ENCODE data around the gene EDRF1. TPM values are rescaled to one million over a fixed set of nuclear protein-coding genes. Genes with fewer than 3 reads are reported as not detected.
A peak's percentile ranks its signal among the peaks of the same experiment; 100 is the strongest.

The EDRF1 gene
- total and polyA plus RNA-seq, 3 experiments from 2014 or later: 13.1 to 33.5 (median 32.5) TPM

DNA sequence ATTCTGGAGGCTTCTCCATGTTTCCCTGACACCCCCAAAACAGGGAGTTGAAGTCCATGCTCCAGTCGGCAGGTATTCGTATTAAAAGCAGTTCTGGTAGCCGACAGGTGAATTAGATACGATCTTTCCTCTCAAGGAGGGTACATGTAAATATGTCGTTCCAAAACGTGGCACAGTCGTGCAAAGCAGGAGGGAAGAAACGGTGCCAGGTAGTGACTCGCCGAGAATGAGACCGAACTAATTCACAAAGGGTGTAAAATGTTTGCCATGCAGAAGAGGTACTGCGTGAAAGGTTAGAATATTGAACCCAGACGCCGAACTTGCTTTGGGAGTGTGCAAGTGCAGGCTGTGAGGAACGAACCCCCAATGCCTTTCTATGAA is 483 bp downstream of the EDRF1 start:
- Histone ChIP-seq H3K4me1 (ENCODE audit: insufficient read depth, low read length) (peaks cover 22% of the 10 kb centered on the region), H3K4me3 (ENCODE audit: low read length) (peak overlapping the region; percentile 96), H3K36me3 (ENCODE audit: insufficient read depth, low read length) (peaks cover 25% of the 10 kb centered on the region), H3K9me3 (ENCODE audit: low read length) (no peaks in the 10 kb centered on the region), H3K27ac (ENCODE audit: low read depth, low read length) (peak overlapping the region; percentile 93), H3K27me3 (ENCODE audit: insufficient read depth, low read length, poor library complexity, severe bottlenecking) (no peaks in the 10 kb centered on the region)
- H3K27ac Mint-ChIP-seq: peak overlapping the region; percentile 95 to 99 (median 98)
- H3K4me3 Mint-ChIP-seq: peak overlapping the region; percentile 95 to 99 (median 98)
- ChIA-PET POLR2A (interaction anchor here (1.2 kb wide), 2 partner anchors 11 to 103 kb away, joined by 4 to 9 read pairs; partner anchors contain the start of genes BCCIP and UROS), CTCF (interaction anchor here (0.9 kb wide), 1 partner anchor 103 kb away, joined by 3 read pairs; the partner anchor contains the start of genes BCCIP and UROS)
- no peaks in the 10 kb centered on the region for H3K27me3 Mint-ChIP-seq
- H3K9me3 Mint-ChIP-seq: peaks cover 0 to 3% (median 0%) of the 10 kb centered on the region in 5 donors
- DNase-seq: no peak
- peaks cover 36 to 49% (median 42%) of the 10 kb centered on the region in 3 donors for H3K4me1 Mint-ChIP-seq
- peaks cover 0 to 56% (median 7%) of the 10 kb centered on the region in 3 donors for H3K36me3 Mint-ChIP-seq

DNA sequence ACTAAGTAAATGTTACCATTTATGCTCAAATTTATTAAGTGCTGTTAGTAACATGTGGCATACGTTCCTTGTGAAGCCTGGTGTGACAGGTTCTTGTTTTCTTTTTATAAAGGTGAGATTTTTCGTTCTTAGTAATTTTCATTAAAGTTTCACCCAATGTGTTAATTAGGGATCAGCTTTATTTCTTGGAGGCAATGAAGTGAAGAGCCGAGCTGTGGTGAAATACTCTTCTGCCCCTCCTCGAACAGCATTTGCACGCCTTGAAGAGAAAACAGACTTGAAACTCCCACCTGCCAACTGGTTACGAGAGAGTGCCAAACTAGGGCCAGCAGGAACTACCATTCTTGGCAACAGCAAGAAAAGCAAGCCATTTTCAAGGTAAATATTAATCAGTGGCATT is 1.5 kb downstream of the EDRF1 start:
- H3K36me3 ChIP-seq (ENCODE audit: insufficient read depth, low read length): peaks cover 33% of the 10 kb centered on the region
- H3K4me3 Mint-ChIP-seq: peak overlapping the region; percentile 60 to 99 (median 78)
- H3K4me3 ChIP-seq (ENCODE audit: low read length): no peak overlapping the region
- no peaks in the 10 kb centered on the region for H3K9me3 Mint-ChIP-seq
- CTCF ChIA-PET: no interaction called here
- H3K4me1 Mint-ChIP-seq: peaks cover 36 to 49% (median 42%) of the 10 kb centered on the region in 3 donors
- POLR2A ChIA-PET: interaction anchor here (1.2 kb wide), 1 partner anchor 10 kb away, joined by 4 read pairs; no protein-coding TSS in a partner anchor
- peaks cover 22% of the 10 kb centered on the region for H3K4me1 ChIP-seq (ENCODE audit: insufficient read depth, low read length)
- H3K27me3 Mint-ChIP-seq: no peaks in the 10 kb centered on the region
- H3K27me3 ChIP-seq (ENCODE audit: insufficient read depth, low read length, poor library complexity, severe bottlenecking): no peaks in the 10 kb centered on the region
- no peaks in the 10 kb centered on the region for H3K9me3 ChIP-seq (ENCODE audit: low read length)
- peaks cover 4 to 65% (median 14%) of the 10 kb centered on the region in 3 donors for H3K36me3 Mint-ChIP-seq
- no peak for DNase-seq
- no peak overlapping the region for H3K27ac ChIP-seq (ENCODE audit: low read depth, low read length)
- peak overlapping the region in 7 of 8 donors; percentile 23 to 82 (median 63) for H3K27ac Mint-ChIP-seq

DNA sequence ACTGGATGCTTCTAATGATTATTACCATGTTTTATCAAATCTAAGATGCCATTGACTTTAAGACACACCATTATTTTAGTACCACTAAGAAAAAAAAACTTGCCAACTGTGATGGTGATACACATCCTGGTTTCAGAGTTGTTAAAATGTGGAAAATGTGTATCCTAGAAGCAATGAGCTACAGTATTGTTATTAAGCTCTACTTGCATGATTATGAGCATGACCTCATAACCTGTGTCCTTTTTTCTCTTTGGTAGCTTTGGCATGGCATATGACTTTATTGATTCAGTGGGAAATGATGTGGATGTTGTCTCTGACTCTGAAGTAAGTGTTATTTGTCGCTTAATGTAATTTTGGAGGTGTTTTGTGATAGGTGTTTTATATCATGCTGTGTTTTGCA is 3.3 kb downstream of the EDRF1 start:
- Mint-ChIP-seq H3K4me1 (peaks cover 38 to 54% (median 42%) of the 10 kb centered on the region in 3 donors), H3K36me3 (peaks cover 4 to 82% (median 22%) of the 10 kb centered on the region in 3 donors), H3K4me3 (peak overlapping the region in 2 of 7 donors; percentile 22 to 51), H3K27me3 (no peaks in the 10 kb centered on the region), H3K27ac (peak overlapping the region in 4 of 8 donors; percentile 3 to 39 (median 20)), H3K9me3 (no peaks in the 10 kb centered on the region)
- ChIA-PET POLR2A (no interaction called here), CTCF (no interaction called here)
- no peak overlapping the region for H3K27ac ChIP-seq (ENCODE audit: low read depth, low read length)
- peaks cover 22% of the 10 kb centered on the region for H3K4me1 ChIP-seq (ENCODE audit: insufficient read depth, low read length)
- no peaks in the 10 kb centered on the region for H3K9me3 ChIP-seq (ENCODE audit: low read length)
- H3K27me3 ChIP-seq (ENCODE audit: insufficient read depth, low read length, poor library complexity, severe bottlenecking): no peaks in the 10 kb centered on the region
- H3K4me3 ChIP-seq (ENCODE audit: low read length): no peak overlapping the region
- DNase-seq: no peak
- H3K36me3 ChIP-seq (ENCODE audit: insufficient read depth, low read length): peaks cover 50% of the 10 kb centered on the region

DNA sequence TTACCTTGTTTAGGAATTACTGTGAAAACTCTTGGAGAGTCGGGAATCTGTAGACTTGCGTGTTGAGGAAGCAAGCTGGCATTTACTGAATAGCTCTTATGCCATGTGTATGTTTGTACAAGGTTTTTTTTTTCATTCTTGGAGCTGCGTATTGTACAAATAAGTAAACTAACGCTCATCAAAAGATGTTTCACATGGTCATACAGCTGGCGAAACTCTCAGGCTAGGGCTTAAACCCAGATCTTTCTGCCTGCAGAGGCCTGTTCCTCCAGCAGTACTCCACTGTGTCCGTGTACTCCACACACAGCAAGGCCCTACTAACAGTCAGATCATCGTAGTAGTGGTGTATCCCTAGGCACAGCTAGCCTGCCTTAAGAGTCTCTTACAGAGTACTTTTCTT is 7.4 kb downstream of the EDRF1 start:
- H3K4me3 Mint-ChIP-seq: no peak overlapping the region
- ChIA-PET POLR2A (no interaction called here), CTCF (no interaction called here)
- no peaks in the 10 kb centered on the region for H3K9me3 Mint-ChIP-seq
- H3K36me3 Mint-ChIP-seq: peaks cover 4 to 91% (median 29%) of the 10 kb centered on the region in 3 donors
- H3K4me1 Mint-ChIP-seq: peaks cover 13 to 28% (median 17%) of the 10 kb centered on the region in 3 donors
- Histone ChIP-seq H3K36me3 (ENCODE audit: insufficient read depth, low read length) (peaks cover 80% of the 10 kb centered on the region), H3K27me3 (ENCODE audit: insufficient read depth, low read length, poor library complexity, severe bottlenecking) (no peaks in the 10 kb centered on the region), H3K4me1 (ENCODE audit: insufficient read depth, low read length) (peaks cover 3% of the 10 kb centered on the region), H3K4me3 (ENCODE audit: low read length) (no peak overlapping the region), H3K9me3 (ENCODE audit: low read length) (no peaks in the 10 kb centered on the region), H3K27ac (ENCODE audit: low read depth, low read length) (no peak overlapping the region)
- DNase-seq: no peak
- H3K27me3 Mint-ChIP-seq: no peaks in the 10 kb centered on the region
- no peak overlapping the region for H3K27ac Mint-ChIP-seq

DNA sequence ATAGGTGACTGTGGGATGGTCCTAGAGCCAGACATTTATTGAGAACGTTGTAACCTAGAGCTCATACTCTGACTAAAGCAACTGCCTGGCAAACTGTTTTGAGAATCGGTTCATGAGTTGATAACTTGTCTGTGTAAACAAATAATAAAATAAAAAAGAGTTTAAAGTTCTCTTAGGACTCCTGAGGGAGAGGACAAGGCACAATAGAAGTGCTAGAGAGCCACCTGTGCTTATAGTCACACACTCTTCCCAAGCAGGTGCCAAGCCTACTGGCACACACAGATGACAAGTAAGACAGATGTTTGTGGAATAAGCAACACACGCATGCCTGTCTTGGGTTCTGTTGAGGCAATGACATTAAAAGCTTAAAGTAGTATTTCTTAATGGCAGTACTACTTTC is 7.9 kb downstream of the EDRF1 start:
- H3K9me3 ChIP-seq (ENCODE audit: low read length): no peaks in the 10 kb centered on the region
- Mint-ChIP-seq H3K36me3 (peaks cover 8 to 91% (median 30%) of the 10 kb centered on the region in 3 donors), H3K27me3 (no peaks in the 10 kb centered on the region), H3K4me1 (peaks cover 13 to 23% (median 16%) of the 10 kb centered on the region in 3 donors), H3K9me3 (no peaks in the 10 kb centered on the region), H3K4me3 (no peak overlapping the region), H3K27ac (no peak overlapping the region)
- H3K4me3 ChIP-seq (ENCODE audit: low read length): no peak overlapping the region
- no peaks in the 10 kb centered on the region for H3K27me3 ChIP-seq (ENCODE audit: insufficient read depth, low read length, poor library complexity, severe bottlenecking)
- no peaks in the 10 kb centered on the region for H3K4me1 ChIP-seq (ENCODE audit: insufficient read depth, low read length)
- DNase-seq: no peak
- peaks cover 80% of the 10 kb centered on the region for H3K36me3 ChIP-seq (ENCODE audit: insufficient read depth, low read length)
- ChIA-PET CTCF (no interaction called here), POLR2A (no interaction called here)
- H3K27ac ChIP-seq (ENCODE audit: low read depth, low read length): no peak overlapping the region

DNA sequence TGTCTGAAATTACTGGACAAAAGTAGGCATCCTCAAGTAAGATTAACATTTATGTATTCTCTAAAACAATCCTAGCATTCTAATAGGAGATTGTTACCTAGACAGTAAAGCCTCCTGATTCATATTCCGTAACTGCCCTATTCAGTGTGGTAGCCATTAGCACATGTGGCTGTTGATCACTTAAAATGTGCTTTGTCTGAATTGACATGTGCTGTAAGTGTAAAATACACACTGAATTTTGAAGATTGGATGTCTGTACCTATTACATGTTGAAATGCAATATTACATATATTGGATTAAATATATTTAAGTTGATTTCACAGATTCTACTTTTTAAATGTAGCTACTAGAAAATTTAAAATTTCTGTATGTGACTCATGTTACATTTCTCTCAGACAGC is 14.6 kb downstream of the EDRF1 start:
- H3K9me3 ChIP-seq (ENCODE audit: low read length): no peaks in the 10 kb centered on the region
- no peak overlapping the region for H3K27ac ChIP-seq (ENCODE audit: low read depth, low read length)
- no peaks in the 10 kb centered on the region for H3K27me3 ChIP-seq (ENCODE audit: insufficient read depth, low read length, poor library complexity, severe bottlenecking)
- H3K4me3 ChIP-seq (ENCODE audit: low read length): no peak overlapping the region
- peaks cover 10 to 12% (median 11%) of the 10 kb centered on the region in 3 donors for H3K4me1 Mint-ChIP-seq
- ChIA-PET POLR2A (no interaction called here), CTCF (no interaction called here)
- H3K4me3 Mint-ChIP-seq: no peak overlapping the region
- peaks cover 16 to 97% (median 25%) of the 10 kb centered on the region in 3 donors for H3K36me3 Mint-ChIP-seq
- H3K27ac Mint-ChIP-seq: peak overlapping the region in 1 of 8 donors; percentile 81
- H3K27me3 Mint-ChIP-seq: no peaks in the 10 kb centered on the region
- no peaks in the 10 kb centered on the region for H3K4me1 ChIP-seq (ENCODE audit: insufficient read depth, low read length)
- no peak for DNase-seq
- no peaks in the 10 kb centered on the region for H3K9me3 Mint-ChIP-seq
- H3K36me3 ChIP-seq (ENCODE audit: insufficient read depth, low read length): peaks cover 72% of the 10 kb centered on the region

DNA sequence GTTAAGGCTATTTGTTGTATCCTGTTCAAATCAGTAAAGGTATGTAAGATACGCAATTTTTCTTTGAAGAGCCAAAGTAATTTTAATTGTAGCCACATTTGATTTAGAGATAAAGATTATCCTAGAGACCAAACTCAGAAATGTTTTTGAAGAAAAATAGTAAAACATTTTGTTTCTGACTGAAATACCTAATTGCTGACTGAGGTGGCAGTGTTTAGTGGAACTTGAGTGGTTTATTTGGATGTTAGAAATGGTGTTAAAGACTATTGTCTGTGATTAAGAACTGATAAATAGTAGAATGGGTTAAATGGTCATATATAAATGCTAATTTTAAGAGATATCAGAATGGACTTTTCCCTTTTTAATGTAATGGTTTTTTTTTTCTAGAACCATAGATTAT is 15.3 kb downstream of the EDRF1 start:
- no peak for DNase-seq
- no peak overlapping the region for H3K27ac Mint-ChIP-seq
- H3K27ac ChIP-seq (ENCODE audit: low read depth, low read length): no peak overlapping the region
- no peaks in the 10 kb centered on the region for H3K27me3 ChIP-seq (ENCODE audit: insufficient read depth, low read length, poor library complexity, severe bottlenecking)
- peaks cover 72% of the 10 kb centered on the region for H3K36me3 ChIP-seq (ENCODE audit: insufficient read depth, low read length)
- H3K27me3 Mint-ChIP-seq: no peaks in the 10 kb centered on the region
- H3K9me3 Mint-ChIP-seq: no peaks in the 10 kb centered on the region
- H3K9me3 ChIP-seq (ENCODE audit: low read length): no peaks in the 10 kb centered on the region
- no peaks in the 10 kb centered on the region for H3K4me1 ChIP-seq (ENCODE audit: insufficient read depth, low read length)
- no peak overlapping the region for H3K4me3 Mint-ChIP-seq
- peaks cover 16 to 97% (median 30%) of the 10 kb centered on the region in 3 donors for H3K36me3 Mint-ChIP-seq
- H3K4me1 Mint-ChIP-seq: peaks cover 10 to 12% (median 11%) of the 10 kb centered on the region in 3 donors
- ChIA-PET CTCF (no interaction called here), POLR2A (no interaction called here)
- H3K4me3 ChIP-seq (ENCODE audit: low read length): no peak overlapping the region

DNA sequence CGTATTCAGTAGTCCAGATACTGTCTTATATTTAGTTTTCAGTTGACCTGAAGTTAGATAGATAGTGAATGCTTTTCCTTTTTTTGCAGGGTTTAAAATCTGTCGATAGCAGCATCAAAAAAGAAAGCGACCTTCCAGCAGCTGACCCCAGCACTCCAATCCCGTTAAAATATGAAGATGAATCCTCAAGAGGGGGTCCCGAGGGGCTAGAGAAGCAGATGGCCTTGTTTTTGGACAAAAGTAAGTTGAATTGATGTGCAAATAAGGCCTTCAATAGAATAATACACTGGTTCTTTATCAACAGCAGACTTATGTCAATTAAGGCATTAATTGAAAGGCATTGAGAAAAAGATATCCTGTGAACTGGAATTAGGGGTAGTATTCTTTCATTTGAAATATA is 18.7 kb downstream of the EDRF1 start:
- peak overlapping the region in 1 of 7 donors; percentile 23 for H3K4me3 Mint-ChIP-seq
- Histone ChIP-seq H3K4me1 (ENCODE audit: insufficient read depth, low read length) (no peaks in the 10 kb centered on the region), H3K27me3 (ENCODE audit: insufficient read depth, low read length, poor library complexity, severe bottlenecking) (no peaks in the 10 kb centered on the region), H3K27ac (ENCODE audit: low read depth, low read length) (no peak overlapping the region), H3K4me3 (ENCODE audit: low read length) (no peak overlapping the region), H3K36me3 (ENCODE audit: insufficient read depth, low read length) (peaks cover 62% of the 10 kb centered on the region), H3K9me3 (ENCODE audit: low read length) (no peaks in the 10 kb centered on the region)
- ChIA-PET CTCF (no interaction called here), POLR2A (no interaction called here)
- peaks cover 0 to 1% (median 0%) of the 10 kb centered on the region in 3 donors for H3K4me1 Mint-ChIP-seq
- DNase-seq: no peak
- no peaks in the 10 kb centered on the region for H3K27me3 Mint-ChIP-seq
- H3K36me3 Mint-ChIP-seq: peaks cover 16 to 94% (median 38%) of the 10 kb centered on the region in 3 donors
- H3K27ac Mint-ChIP-seq: peak overlapping the region in 2 of 8 donors; percentile 29 to 32
- no peaks in the 10 kb centered on the region for H3K9me3 Mint-ChIP-seq
